Thyroid gland (tissue), 4 donors: ENCODE data around the gene KCNMB4.

Experiments
- CTCF ChIP-seq, 6 experiments: fragments of 200-600 bp in 3 of 6; fragments of 450-650 bp in 3 of 6; sonication (generic) in 3 of 6; IDR thresholded peaks; one replicate each; pipeline ENCODE4 v1.5.1; 2016 to 2019; ENCODE audit warnings: antibody characterized with exemption in 6 of 6, mild to moderate bottlenecking in 2 of 6, inconsistent platforms in 1 of 6, moderate library complexity in 1 of 6
- POLR2A ChIP-seq, 2 donors: fragments of 450-650 bp; IDR thresholded peaks; one replicate each; pipeline ENCODE4 v1.6.1; 2017; ENCODE audit warnings: antibody characterized with exemption in 2 of 2, mild to moderate bottlenecking in 2 of 2, moderate library complexity in 1 of 2

- TF ChIP-seq POLR2A (IDR thresholded peaks at IDR 0.05) (no peak), CTCF (IDR thresholded peaks at IDR 0.05) (no peak)
These were observed 27.9 kb downstream of the KCNMB4 start for GRCh38 chr12:70393787-70394499.
